ENCODE data around the gene PHACTR3.

DNA sequence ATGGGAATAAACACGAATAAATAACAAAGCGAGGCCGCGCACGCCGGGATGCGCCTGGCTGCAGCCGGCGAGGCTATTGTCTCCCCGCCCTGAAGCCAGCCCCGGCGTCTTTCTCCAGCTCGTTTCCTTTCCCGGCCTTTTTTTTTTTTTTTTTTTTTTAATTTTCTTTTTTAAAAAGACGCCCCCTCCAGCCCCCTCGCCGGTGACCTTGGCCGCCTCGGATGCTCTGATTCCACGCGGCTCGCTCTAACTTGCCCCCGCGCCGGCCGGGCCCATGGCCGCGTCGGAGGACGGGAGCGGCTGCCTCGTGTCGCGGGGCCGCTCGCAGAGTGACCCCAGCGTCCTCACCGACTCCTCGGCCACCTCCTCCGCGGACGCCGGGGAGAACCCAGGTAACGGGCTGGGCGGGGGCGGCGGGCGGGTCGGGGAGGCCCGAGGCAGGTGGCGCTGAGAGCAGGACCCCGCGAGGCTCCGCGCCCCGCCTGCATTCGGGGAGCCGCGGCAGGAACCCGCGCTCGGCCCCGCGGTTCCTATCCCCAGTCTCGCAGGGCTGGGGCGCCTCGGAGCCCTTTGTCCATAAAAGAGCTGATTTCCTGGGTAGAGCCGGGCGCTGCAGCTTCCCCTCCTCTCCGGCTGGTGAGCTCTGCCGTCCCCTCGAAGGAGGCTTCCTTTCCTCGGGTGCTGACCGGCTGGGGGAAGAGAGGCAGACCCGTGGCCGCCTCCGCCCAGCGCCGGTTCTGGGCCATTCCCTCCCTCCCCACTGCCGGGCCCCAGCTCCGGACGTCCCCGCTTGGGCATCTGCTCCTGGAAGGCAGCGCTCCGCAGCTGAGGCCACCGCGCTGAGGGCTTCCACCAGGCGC lies 631 bp downstream of the PHACTR3 start:
- no peak for TF ChIP-seq POLR2A (IDR thresholded peaks at IDR 0.05)
- TF ChIP-seq, protein P1, sequence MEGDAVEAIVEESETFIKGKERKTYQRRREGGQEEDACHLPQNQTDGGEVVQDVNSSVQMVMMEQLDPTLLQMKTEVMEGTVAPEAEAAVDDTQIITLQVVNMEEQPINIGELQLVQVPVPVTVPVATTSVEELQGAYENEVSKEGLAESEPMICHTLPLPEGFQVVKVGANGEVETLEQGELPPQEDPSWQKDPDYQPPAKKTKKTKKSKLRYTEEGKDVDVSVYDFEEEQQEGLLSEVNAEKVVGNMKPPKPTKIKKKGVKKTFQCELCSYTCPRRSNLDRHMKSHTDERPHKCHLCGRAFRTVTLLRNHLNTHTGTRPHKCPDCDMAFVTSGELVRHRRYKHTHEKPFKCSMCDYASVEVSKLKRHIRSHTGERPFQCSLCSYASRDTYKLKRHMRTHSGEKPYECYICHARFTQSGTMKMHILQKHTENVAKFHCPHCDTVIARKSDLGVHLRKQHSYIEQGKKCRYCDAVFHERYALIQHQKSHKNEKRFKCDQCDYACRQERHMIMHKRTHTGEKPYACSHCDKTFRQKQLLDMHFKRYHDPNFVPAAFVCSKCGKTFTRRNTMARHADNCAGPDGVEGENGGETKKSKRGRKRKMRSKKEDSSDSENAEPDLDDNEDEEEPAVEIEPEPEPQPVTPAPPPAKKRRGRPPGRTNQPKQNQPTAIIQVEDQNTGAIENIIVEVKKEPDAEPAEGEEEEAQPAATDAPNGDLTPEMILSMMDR (IDR thresholded peaks at IDR 0.05 in 8 of 11, conservative IDR thresholded peaks at IDR 0.05 in 3 of 11), result no peak
- no peak for TF ChIP-seq POLR2AphosphoS5 (IDR thresholded peaks at IDR 0.05)

All from spleen (tissue), 7 donors.